IPS-11a (cell line): ENCODE data around the gene CRADD.
"Not testable (repeated sequence)": the region's sequence is repeated elsewhere in the genome, so short reads cannot be mapped to it uniquely, and the experiment has no call there.

Experiments
- H3K4me3 ChIP-seq: one replicate; pipeline ENCODE4 v1.5.1; 2013; ENCODE audit warnings: low read depth, low read length, control low read depth

Gene CRADD

GRCh38 chr12:93781961-93782360 is 104.8 kb downstream of the CRADD start:
- H3K4me3 ChIP-seq: not testable (repeated sequence)

- H3K4me3 ChIP-seq: no peak overlapping the region
Measured at GRCh38 chr12:93782853-93783252, 105.7 kb downstream of the CRADD start.

- no peak overlapping the region for H3K4me3 ChIP-seq
Measured at GRCh38 chr12:93783832-93784231, 106.7 kb downstream of the CRADD start.

GRCh38 chr12:93784339-93785086 is 107.3 kb downstream of the CRADD start:
- no peak overlapping the region for H3K4me3 ChIP-seq

- H3K4me3 ChIP-seq: no peak overlapping the region
Measured at GRCh38 chr12:93785249-93786010, 108.3 kb downstream of the CRADD start.

- H3K4me3 ChIP-seq: no peak overlapping the region
Measured at GRCh38 chr12:93786656-93787397, 109.7 kb downstream of the CRADD start.

- no peak overlapping the region for H3K4me3 ChIP-seq
Measured at GRCh38 chr12:93788853-93789252, 111.7 kb downstream of the CRADD start.

GRCh38 chr12:93789767-93790166 is 112.6 kb downstream of the CRADD start:
- H3K4me3 ChIP-seq: no peak overlapping the region

GRCh38 chr12:93790472-93791152 is 113.4 kb downstream of the CRADD start:
- H3K4me3 ChIP-seq: no peak overlapping the region

- no peak overlapping the region for H3K4me3 ChIP-seq
Measured at GRCh38 chr12:93793007-93793406, 115.8 kb downstream of the CRADD start.

- H3K4me3 ChIP-seq: no peak overlapping the region
Measured at GRCh38 chr12:93793983-93794382, 116.8 kb downstream of the CRADD start.

GRCh38 chr12:93794738-93795137 is 117.6 kb downstream of the CRADD start:
- H3K4me3 ChIP-seq: no peak overlapping the region

- H3K4me3 ChIP-seq: no peak overlapping the region
Measured at GRCh38 chr12:93795352-93795751, 118.2 kb downstream of the CRADD start.

GRCh38 chr12:93796729-93797128 is 119.6 kb downstream of the CRADD start:
- H3K4me3 ChIP-seq: no peak overlapping the region

- H3K4me3 ChIP-seq: no peak overlapping the region
Measured at GRCh38 chr12:93798279-93799151, 121.3 kb downstream of the CRADD start.

- not testable (repeated sequence) for H3K4me3 ChIP-seq
Measured at GRCh38 chr12:93801666-93802065, 124.5 kb downstream of the CRADD start.

- no peak overlapping the region for H3K4me3 ChIP-seq
Measured at GRCh38 chr12:93802293-93802692, 125.1 kb downstream of the CRADD start.

- H3K4me3 ChIP-seq: no peak overlapping the region
Measured at GRCh38 chr12:93802698-93803423, 125.7 kb downstream of the CRADD start.

GRCh38 chr12:93803424-93803807 is 126.2 kb downstream of the CRADD start:
- no peak overlapping the region for H3K4me3 ChIP-seq
